Measurements from ENCODE around the gene ATP9B.

ATP9B gene

DNA sequence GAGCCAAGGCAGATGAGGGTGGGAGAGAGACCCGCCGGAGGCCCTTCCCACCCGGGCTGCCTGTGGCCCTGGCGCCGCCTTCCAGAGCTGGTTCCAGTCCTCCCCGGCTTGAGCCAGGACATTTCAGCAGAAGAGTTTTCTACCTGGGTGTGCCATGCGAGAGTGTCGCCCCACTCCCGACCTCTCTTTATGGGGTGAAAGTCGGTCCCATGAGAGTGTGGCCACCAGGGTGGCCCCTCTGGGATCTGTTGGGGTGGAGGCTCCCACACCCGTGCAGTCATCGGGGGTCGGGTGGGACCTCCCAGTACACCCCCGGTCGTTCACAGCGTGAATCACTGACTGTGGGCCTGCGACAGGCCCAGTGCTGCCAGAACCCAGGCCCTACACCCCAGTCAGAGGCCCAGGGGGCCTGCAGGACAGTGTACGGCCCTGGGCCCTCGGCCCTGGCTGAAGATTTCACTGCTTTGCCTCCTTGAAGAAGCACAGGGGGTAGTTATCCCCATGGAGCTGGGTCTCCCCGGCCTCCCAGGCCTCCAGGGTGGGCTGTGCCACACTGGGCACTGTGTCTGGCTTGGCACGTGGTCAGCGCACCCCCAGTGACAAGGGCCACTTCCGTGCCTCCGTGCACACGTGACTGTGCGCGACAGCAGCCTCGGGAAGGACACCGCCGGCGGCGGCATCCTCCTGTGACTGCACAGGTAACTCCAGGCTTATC lies 332.5 kb downstream of the ATP9B start:
- no peak for DNase-seq

- DNase-seq: no peak
Observed at GRCh38 chr18:79402209-79402576, 333.0 kb downstream of the ATP9B start.

DNA sequence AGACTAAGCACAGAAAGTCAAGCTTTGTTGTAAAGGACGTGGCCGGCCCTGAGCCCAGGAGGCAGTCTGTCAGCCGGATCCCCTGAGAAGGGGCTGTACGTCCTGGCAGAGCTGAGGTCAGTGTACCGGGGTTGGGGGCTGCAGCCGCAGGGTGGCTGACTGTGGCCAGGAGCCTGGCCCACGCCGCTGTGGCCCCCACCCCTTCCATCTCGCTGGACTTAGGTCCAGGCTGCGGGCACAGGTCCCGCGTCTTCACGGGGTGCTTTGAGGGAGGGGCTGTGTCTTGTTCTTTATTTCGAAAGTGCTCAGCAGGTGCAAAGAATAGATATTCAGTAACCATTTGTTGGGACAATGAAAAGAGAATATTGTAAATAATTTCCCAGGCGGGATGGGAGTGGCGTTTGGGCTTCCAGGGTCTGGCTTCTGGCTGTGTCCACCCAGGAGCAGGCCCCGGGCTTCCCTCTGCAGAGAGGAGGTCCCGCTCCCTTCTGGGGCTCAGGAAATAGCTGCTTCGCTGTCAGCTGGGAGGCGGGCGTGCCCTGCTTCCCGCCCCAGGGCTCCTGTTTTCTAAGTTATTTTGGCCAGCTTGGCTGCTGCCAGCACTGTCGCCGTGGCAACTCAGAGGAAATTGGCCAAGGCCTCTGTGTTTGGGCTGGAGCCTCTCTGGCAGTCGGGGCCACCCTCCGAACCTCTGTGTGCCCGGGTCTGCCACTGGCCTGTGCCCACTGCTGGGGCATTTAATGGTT lies 334.0 kb downstream of the ATP9B start:
- DNase-seq: no peak

GRCh38 chr18:79403723-79404566 lies 334.8 kb downstream of the ATP9B start:
- DNase-seq: no peak

GRCh38 chr18:79404567-79404910 lies 335.3 kb downstream of the ATP9B start:
- DNase-seq: no peak

DNA sequence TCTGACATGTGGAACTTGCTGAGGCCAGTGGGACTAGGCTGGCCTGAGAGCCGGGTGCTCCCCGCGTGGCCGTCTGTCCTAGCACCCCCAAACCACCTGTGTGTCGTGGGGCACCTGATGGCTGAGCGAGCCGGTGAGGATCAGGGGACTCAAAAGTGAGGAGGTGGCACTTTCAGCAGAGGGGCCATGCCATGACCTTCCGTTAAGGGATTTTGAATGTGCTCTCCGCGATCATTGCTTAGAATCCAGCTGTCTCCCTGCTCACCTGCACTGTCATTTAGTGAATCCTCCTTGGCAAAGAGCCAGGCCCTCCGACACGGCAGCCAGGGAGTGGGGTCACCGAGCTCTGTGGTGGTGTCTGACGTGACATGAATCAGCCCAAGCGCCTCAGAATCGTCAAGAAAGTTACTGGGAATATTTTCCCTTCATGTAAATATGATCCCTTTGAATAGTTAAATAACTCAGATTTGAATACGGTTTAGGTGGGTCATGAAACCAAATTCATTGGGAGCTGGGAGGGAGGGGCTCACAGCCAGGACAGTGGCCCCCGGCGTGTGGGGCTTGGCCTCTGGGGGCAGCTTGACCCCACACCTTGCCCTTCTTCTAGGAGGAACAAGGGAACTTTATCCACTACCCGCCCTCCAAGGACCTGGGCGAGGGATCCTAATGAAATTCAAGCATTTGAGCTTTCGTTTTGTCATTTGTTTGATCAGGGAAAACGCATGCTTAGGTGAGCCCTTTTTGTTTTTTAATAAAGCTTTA lies 336.0 kb downstream of the ATP9B start:
- DNase-seq: peak; percentile 1

GRCh38 chr18:79405781-79406575 lies 336.8 kb downstream of the ATP9B start:
- no peak for DNase-seq

DNA sequence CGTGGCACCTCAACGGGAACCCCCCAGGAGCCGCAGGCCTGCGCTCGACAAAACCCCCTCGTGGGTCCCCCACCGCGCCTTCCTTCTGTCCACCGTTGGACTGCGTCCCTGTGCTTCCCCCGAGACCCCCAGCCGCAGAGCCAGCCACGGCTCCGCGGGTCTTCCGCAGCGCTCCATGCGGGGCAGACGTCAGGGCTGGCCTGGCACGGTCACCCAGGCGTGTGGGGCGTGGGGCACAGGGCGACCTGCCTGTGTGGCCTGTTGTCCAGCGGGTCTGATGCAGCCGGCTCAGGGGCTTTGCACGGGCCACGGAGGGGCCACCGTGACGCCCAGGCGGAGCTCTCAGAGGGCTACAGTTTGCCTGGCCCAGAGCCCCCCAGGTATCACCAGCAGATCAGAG lies 337.5 kb downstream of the ATP9B start:
- DNase-seq: no peak

DNA sequence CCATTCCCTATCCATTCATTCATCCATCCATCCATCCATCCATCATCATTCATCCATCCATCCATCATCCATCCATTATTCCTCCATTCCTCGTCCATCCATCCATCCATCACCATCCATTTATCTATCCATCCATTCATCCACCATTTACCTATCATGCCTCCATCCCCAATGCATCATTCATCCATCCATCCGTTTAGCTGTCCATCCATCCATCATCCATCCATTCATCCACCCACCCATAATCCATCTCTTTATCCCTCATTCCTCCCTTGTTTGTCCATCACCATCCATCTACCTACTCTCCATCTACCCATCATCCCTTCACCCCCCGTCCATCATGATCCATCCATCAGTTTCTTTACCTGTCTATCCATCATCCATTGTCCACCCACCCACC lies 340.1 kb downstream of the ATP9B start:
- DNase-seq: no peak

DNA sequence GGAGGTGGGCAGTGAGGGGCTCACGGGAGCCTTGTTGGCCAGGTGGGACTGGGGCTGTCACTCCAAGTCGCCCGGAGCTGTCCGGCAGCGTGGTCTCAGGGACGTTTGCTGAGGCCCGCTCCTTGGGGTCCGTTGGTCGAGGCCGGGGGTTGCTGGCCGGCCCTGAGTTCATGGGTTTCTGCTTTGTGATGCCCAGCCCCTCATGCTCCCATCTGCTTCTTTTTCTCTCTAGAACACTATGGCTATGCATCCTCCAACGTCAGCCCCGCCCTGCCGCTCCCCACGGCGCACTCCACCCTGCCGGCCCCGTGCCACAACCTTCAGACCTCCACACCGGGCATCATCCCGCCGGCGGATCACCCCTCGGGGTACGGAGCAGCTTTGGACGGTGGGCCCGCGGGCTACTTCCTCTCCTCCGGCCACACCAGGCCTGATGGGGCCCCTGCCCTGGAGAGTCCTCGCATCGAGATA lies 341.0 kb downstream of the ATP9B start:
- DNase-seq: no peak

DNA sequence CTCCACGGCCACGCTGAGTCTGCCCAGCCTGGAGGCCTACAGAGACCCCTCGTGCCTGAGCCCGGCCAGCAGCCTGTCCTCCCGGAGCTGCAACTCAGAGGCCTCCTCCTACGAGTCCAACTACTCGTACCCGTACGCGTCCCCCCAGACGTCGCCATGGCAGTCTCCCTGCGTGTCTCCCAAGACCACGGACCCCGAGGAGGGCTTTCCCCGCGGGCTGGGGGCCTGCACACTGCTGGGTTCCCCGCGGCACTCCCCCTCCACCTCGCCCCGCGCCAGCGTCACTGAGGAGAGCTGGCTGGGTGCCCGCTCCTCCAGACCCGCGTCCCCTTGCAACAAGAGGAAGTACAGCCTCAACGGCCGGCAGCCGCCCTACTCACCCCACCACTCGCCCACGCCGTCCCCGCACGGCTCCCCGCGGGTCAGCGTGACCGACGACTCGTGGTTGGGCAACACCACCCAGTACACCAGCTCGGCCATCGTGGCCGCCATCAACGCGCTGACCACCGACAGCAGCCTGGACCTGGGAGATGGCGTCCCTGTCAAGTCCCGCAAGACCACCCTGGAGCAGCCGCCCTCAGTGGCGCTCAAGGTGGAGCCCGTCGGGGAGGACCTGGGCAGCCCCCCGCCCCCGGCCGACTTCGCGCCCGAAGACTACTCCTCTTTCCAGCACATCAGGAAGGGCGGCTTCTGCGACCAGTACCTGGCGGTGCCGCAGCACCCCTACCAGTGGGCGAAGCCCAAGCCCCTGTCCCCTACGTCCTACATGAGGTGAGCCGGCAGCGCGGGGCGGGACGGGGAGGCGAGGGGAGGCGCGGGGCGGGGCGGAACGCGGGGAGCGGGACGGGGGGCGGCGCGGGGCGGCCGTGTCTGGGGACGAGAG lies 341.8 kb downstream of the ATP9B start:
- no peak for DNase-seq

DNA sequence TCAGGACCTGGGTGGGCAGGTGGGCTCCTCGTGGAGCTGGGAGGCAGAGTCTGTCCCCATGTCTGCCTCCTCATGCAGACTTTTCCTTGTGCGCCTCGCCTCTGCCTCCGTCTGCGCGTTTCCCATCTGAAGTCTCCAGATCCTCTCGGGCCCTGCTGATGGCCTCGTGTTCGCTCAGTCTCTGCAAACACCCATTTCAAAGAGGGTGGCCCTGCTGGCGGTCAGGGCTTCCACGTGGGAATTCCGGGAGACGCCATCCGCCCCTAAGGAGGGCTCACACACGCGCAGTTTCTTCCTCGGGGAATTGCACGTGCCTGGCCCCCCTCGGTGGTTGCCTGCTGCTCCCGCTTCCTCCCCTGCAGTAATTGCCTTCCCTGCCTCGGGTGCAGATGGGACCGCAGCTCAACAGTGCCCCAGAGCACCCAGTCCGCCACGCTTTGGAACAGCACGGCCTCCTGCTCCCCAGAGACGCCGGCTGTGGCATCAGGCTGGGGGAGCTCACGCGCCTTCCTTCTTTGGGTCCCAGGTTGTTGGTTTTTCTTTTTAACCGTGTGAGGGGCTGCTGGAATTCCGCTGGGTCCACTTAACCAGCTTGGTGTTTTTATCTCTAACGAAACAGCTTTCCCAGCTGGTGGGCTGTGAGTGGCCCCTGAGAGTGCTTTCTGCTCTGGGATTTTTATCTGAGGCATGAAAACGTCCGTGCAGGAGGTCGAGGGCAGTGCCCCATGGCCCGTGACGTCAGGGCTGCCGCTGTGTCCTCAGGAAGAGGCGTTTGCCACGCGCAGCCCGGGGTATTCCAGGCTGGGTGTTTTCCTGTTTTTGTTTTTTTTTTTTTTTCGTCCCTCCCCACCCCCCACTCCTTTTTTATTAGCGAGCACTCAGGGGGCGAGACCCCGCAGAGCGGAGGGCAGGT lies 342.7 kb downstream of the ATP9B start:
- no peak for DNase-seq

DNA sequence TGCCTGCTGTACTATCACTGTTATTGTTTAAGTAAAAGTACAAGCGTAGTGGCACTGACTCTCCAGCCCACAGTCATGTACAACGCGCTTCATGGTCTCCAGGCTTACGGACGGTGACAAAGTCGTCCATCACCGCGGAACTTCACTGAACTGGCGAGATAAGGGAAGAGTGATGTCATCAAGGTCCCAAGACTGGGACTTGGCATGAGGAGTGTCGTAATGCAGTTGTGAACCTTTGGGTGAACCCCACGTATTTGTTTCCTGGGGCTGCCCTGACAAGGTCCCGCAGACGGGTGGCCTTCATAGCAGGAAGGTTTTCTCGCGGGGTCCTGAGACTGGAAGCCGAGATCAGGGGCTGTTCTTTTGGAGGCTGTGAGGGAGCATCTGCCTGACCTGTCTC lies 343.8 kb downstream of the ATP9B start:
- no peak for DNase-seq

- DNase-seq: no peak
Observed at GRCh38 chr18:79413426-79413825, 344.2 kb downstream of the ATP9B start.

GRCh38 chr18:79413901-79414300 lies 344.7 kb downstream of the ATP9B start:
- no peak for DNase-seq

GRCh38 chr18:79416022-79416676 lies 347.0 kb downstream of the ATP9B start:
- DNase-seq: no peak

DNA sequence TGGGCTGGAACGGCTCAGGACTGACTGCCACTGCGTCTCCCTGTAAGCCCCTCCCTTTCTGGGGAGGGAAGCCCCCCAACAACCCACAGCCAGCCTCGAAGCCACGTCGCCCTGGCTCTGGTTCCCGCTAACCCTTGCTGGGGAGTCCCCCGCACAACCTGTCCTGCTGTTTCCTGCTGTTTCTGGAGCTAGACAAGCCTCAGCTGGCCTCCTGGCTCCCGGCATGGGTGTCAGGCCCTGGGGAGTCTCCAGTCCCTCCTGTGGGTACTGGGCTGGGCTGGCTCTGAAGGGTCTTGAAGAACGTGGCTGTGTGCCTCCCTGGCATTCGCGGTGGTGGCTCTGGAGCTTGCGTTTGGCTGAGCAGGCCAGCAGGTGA lies 347.5 kb downstream of the ATP9B start:
- no peak for DNase-seq

GRCh38 chr18:79418236-79418635 lies 349.0 kb downstream of the ATP9B start:
- no peak for DNase-seq

DNA sequence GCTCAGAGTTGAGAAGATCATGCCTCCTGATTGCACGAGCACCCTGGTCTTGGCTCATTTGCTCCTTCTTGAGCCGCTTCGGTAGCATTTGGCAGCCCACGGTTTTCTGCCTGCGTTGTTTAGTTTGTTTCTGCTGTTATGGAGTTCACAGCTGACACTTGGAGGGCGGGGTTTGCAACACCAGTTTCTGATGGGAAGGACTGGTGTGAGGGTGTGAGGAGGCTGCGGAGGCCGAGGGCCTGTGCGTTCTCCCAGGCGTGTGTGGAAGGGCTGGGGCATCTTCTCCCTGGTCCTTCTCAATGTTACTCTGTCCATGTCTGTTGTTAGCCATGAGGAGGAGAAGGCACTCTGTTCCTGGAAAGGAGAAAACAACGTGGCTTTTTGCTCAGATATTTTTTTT lies 349.4 kb downstream of the ATP9B start:
- DNase-seq: no peak

Data from NCI-H1105 (cell line).